NCI-H146 (cell line): ENCODE results near the gene TIMM10.
"Not testable (repeated sequence)": the region's sequence is repeated elsewhere in the genome, so short reads cannot be mapped to it uniquely, and the experiment has no call there.

Experiments used
- DNase-seq: peaks from one replicate; lab custom pipeline; 2025; lab: John Stamatoyannopoulos, UW

TIMM10 gene

GRCh38 chr11:57541169-57541568, 10.6 kb upstream of the TIMM10 start:
- no peak for DNase-seq

- DNase-seq = no peak
Measured at GRCh38 chr11:57539342-57539741, 8.8 kb upstream of the TIMM10 start.

GRCh38 chr11:57536947-57537619, 6.5 kb upstream of the TIMM10 start, which contains the start of gene SMTNL1:
Gene SMTNL1 (plus strand): TSS chr11:57537595. CDS start chr11:57542643, 5,048 bp downstream.
- DNase-seq = no peak

GRCh38 chr11:57534449-57534848, 3.9 kb upstream of the TIMM10 start:
- not testable (repeated sequence) for DNase-seq

- no peak for DNase-seq
Measured at GRCh38 chr11:57530215-57530595, 349 bp downstream of the TIMM10 start.

GRCh38 chr11:57529012-57529411, 1.5 kb downstream of the TIMM10 start:
- no peak for DNase-seq

- DNase-seq = peak; percentile 63
Measured at GRCh38 chr11:57527056-57527631, 3.4 kb downstream of the TIMM10 start.

GRCh38 chr11:57523419-57523818, 7.1 kb downstream of the TIMM10 start:
- DNase-seq = no peak

- DNase-seq = no peak
Measured at GRCh38 chr11:57521116-57521515, 9.4 kb downstream of the TIMM10 start.

- DNase-seq = no peak
Measured at GRCh38 chr11:57516061-57516443, 14.5 kb downstream of the TIMM10 start.

GRCh38 chr11:57515332-57516060, 15.1 kb downstream of the TIMM10 start, which contains the start of gene SLC43A1:
Gene SLC43A1 (minus strand): TSS chr11:57515702. CDS start chr11:57514111, 1,591 bp downstream.
- DNase-seq = peak; percentile 56

GRCh38 chr11:57514538-57515331, 15.8 kb downstream of the TIMM10 start:
- DNase-seq = peak; percentile 64

GRCh38 chr11:57513911-57514537, 16.5 kb downstream of the TIMM10 start:
- peak; percentile 71 for DNase-seq

- DNase-seq = no peak
Measured at GRCh38 chr11:57513452-57513795, 17.1 kb downstream of the TIMM10 start.

- DNase-seq = no peak
Measured at GRCh38 chr11:57512646-57513451, 17.7 kb downstream of the TIMM10 start.

- DNase-seq = no peak
Measured at GRCh38 chr11:57511741-57512430, 18.7 kb downstream of the TIMM10 start.

GRCh38 chr11:57508341-57509170, 22.0 kb downstream of the TIMM10 start:
- no peak for DNase-seq

- no peak for DNase-seq
Measured at GRCh38 chr11:57506522-57506921, 24.0 kb downstream of the TIMM10 start.

GRCh38 chr11:57504511-57504910, 26.0 kb downstream of the TIMM10 start:
- no peak for DNase-seq
